HCT116 (cell line): ENCODE results near the gene NAPSA. TPM values are rescaled to one million over a fixed set of nuclear protein-coding genes. Genes with fewer than 3 reads are reported as not detected.

Experiments used
- ATAC-seq: fragments of 200-7000 bp; cut with Tn5 transposase; 2 replicates; pipeline ENCODE4 v1.9.1; 2020; ENCODE audit warnings: mild to moderate bottlenecking, moderate library complexity
- BruUV-seq: library from RNA; stranded (reverse); fragments of 400-500 nt; replicated peaks from 2 replicates; lab custom pipeline; 2021; lab: Mats Ljungman, UMichigan
- CTCF ChIA-PET: fragments of 300-600 bp; sonication (Branson Sonifier 250); formaldehyde crosslinking; loops from one replicate; lab custom pipeline; 2021; ENCODE audit warnings: antibody characterized with exemption; lab: Charles Lee
- POLR2A ChIA-PET: fragments of 300-600, 350-600 bp; sonication (Branson Sonifier 250); formaldehyde crosslinking; loops from one replicate; lab custom pipeline; 2021; ENCODE audit warnings: antibody characterized with exemption; lab: Charles Lee
- RAD21 ChIA-PET, 2 experiments: fragments of 300-600 bp; sonication (Branson Sonifier 250); formaldehyde crosslinking; loops; one replicate each; lab custom pipeline; 2023; ENCODE audit warnings: low total read pairs in 2 of 2; ENCODE audit not compliant: uncharacterized antibody in 2 of 2, unreplicated experiment in 2 of 2, low non-redundant PET in 1 of 2; lab: Charles Lee
- DNase-seq: peaks from one replicate; pipeline ENCODE4 v3.0.0-alpha.2; 2010; ENCODE audit warnings: low read depth, low spot score
- H2AFZ ChIP-seq: fragments of 200-600 bp; shearing (Covaris generic), sonication (generic); 2 replicates; pipeline ENCODE4 v1.6.1; 2017; ENCODE audit warnings: low read depth, mixed run types, mixed read lengths, antibody characterized with exemption, low read length; ENCODE audit not compliant: poor library complexity, severe bottlenecking
- H3K27ac ChIP-seq: 2 replicates; pipeline ENCODE4 v1.5.1; 2012; ENCODE audit warnings: low read depth, low read length
- H3K27me3 ChIP-seq: fragments of 200-600 bp; sonication (generic); 2 replicates; pipeline ENCODE4 v1.6.1; 2016; ENCODE audit warnings: mixed run types, low read length, mixed read lengths; ENCODE audit not compliant: insufficient read depth
- H3K36me3 ChIP-seq, 2 experiments: fragments of 200-500 bp in 1 of 2; fragments of 200-600 bp in 1 of 2; sonication (Bioruptor generic) in 1 of 2; sonication (generic) in 1 of 2; 2 replicates each; pipeline versions ENCODE4 v1.5.1 to v1.6.1; 2014 to 2016; ENCODE audit warnings: low read length in 2 of 2, inconsistent platforms in 1 of 2, mixed read lengths in 1 of 2, mixed run types in 1 of 2; ENCODE audit not compliant: insufficient read depth in 2 of 2, control insufficient read depth in 1 of 2
- H3K4me1 ChIP-seq, 2 experiments: fragments of 200-600 bp in 1 of 2; sonication (generic) in 1 of 2; 2 replicates each; pipeline versions ENCODE4 v1.5.1 to v1.6.1; 2012 to 2017; ENCODE audit warnings: low read length in 2 of 2, inconsistent platforms in 1 of 2, mild to moderate bottlenecking in 1 of 2, mixed read lengths in 1 of 2, mixed run types in 1 of 2, moderate library complexity in 1 of 2; ENCODE audit not compliant: insufficient read depth in 2 of 2, control insufficient read depth in 1 of 2
- H3K4me2 ChIP-seq: fragments of 200-600 bp; sonication (generic); 2 replicates; pipeline ENCODE4 v1.6.1; 2017; ENCODE audit warnings: mixed run types, low read length, mixed read lengths
- H3K4me3 ChIP-seq, 2 experiments: fragments of 200-600 bp in 1 of 2; sonication (generic) in 1 of 2; replicated peaks in 1 of 2; 2 replicates each; pipeline ENCODE4 v1.5.1; 2011 to 2016; ENCODE audit warnings: low read length in 2 of 2, control low read depth in 1 of 2, low read depth in 1 of 2, mild to moderate bottlenecking in 1 of 2, mixed read lengths in 1 of 2, mixed run types in 1 of 2
- H3K79me2 ChIP-seq: fragments of 200-600 bp; sonication (generic); 2 replicates; pipeline ENCODE4 v1.6.1; 2017; ENCODE audit warnings: mild to moderate bottlenecking, mixed run types, low read length, moderate library complexity, mixed read lengths; ENCODE audit not compliant: insufficient read depth
- H3K9ac ChIP-seq: fragments of 200-600 bp; sonication (generic); 2 replicates; pipeline ENCODE4 v1.6.1; 2016; ENCODE audit warnings: low read length, mixed read lengths
- H3K9me2 ChIP-seq: fragments of 200-600 bp; sonication (generic), shearing (Covaris generic); 2 replicates; pipeline ENCODE4 v1.6.1; 2017; ENCODE audit warnings: mixed run types, mild to moderate bottlenecking, moderate library complexity; ENCODE audit not compliant: insufficient read depth
- H3K9me3 ChIP-seq, 2 experiments: fragments of 200-500 bp in 1 of 2; fragments of 200-600 bp in 1 of 2; sonication (Bioruptor generic) in 1 of 2; sonication (generic) in 1 of 2; 2 replicates each; pipeline ENCODE4 v1.6.1; 2014 to 2017; ENCODE audit warnings: low read length in 2 of 2, mixed read lengths in 2 of 2, inconsistent platforms in 1 of 2, low read depth in 1 of 2, mild to moderate bottlenecking in 1 of 2, mixed run types in 1 of 2, moderate library complexity in 1 of 2; ENCODE audit not compliant: control insufficient read depth in 1 of 2, insufficient read depth in 1 of 2
- H4K20me1 ChIP-seq: fragments of 200-600 bp; sonication (generic), shearing (Covaris generic); 2 replicates; pipeline ENCODE4 v1.6.1; 2017; ENCODE audit warnings: mixed run types, mild to moderate bottlenecking, moderate library complexity; ENCODE audit not compliant: insufficient read depth
- CTCF ChIP-seq, 3 experiments: fragments of 200-600 bp in 1 of 3; sonication (generic) in 1 of 3; IDR thresholded peaks in 2 of 3; conservative IDR thresholded peaks in 1 of 3; 2 replicates each; pipeline ENCODE4 v1.5.1; 2012 to 2017; ENCODE audit warnings: low read depth in 2 of 3, low read length in 2 of 3, antibody characterized with exemption in 1 of 3, borderline replicate concordance in 1 of 3, control low read depth in 1 of 3, mild to moderate bottlenecking in 1 of 3, mixed read lengths in 1 of 3, mixed run types in 1 of 3, moderate library complexity in 1 of 3; ENCODE audit not compliant: insufficient read depth in 1 of 3
- EGR1 ChIP-seq: IDR thresholded peaks from 2 replicates; pipeline ENCODE4 v1.6.1; 2012; ENCODE audit warnings: low read depth
- ELF1 ChIP-seq: IDR thresholded peaks from 2 replicates; pipeline ENCODE4 v1.6.1; 2012; ENCODE audit warnings: low read depth, borderline replicate concordance
- EZH2 ChIP-seq: fragments of 200-600 bp; sonication (generic); IDR thresholded peaks from 2 replicates; pipeline ENCODE4 v1.6.1; 2017; ENCODE audit warnings: antibody characterized with exemption, mixed run types
- POLR2A ChIP-seq: IDR thresholded peaks from 2 replicates; pipeline ENCODE4 v1.7.0; 2011; ENCODE audit warnings: borderline replicate concordance; ENCODE audit not compliant: insufficient read depth, insufficient read length; ENCODE audit errors: extremely low read depth
- RAD21 ChIP-seq: IDR thresholded peaks from 2 replicates; pipeline ENCODE4 v1.6.1; 2012; ENCODE audit warnings: low read depth, mild to moderate bottlenecking
- SP1 ChIP-seq: IDR thresholded peaks from 2 replicates; pipeline ENCODE4 v1.6.1; 2012; ENCODE audit warnings: low read depth
- YY1 ChIP-seq: IDR thresholded peaks from 2 replicates; pipeline ENCODE4 v1.6.1; 2011; ENCODE audit warnings: low read length, low read depth, moderate library complexity, mild to moderate bottlenecking; ENCODE audit not compliant: insufficient replicate concordance; ENCODE audit errors: extremely low read depth
- ZBTB33 ChIP-seq: IDR thresholded peaks from 2 replicates; pipeline ENCODE4 v1.6.1; 2011; ENCODE audit warnings: mild to moderate bottlenecking, low read length, moderate library complexity; ENCODE audit not compliant: insufficient replicate concordance; ENCODE audit errors: extremely low read depth
- intact Hi-C: fragments of 100-400 bp; cut with micrococcal nuclease; formaldehyde crosslinking; loops from 2 replicates; pipeline ENCODE4 v1.10.0; 2022
- total RNA-seq: library from RNA; stranded (reverse); gene quantifications from one replicate; pipeline ENCODE4 v1.2.1, GENCODE V29; 2021; ENCODE audit not compliant: unreplicated experiment

Gene NAPSA
- total RNA-seq, 1 experiment from 2014 or later = 4.4 TPM

GRCh38 chr19:50399368-50399745, 33.9 kb upstream of the NAPSA start:
- RAD21 ChIA-PET = no interaction called here
- H3K9me3 ChIP-seq = no peaks in the 10 kb centered on the region

More at GRCh38 chr19:50399368-50399745, 33.9 kb upstream of the NAPSA start:
- no peak overlapping the region for H2AFZ ChIP-seq
- POLR2A ChIA-PET = no interaction called here
- H3K36me3 ChIP-seq = peaks cover 3 to 28% of the 10 kb centered on the region in 2 experiments; a peak in 1 of 4 replicates
- H3K9ac ChIP-seq = no peak overlapping the region
- H3K4me2 ChIP-seq = no peak overlapping the region
- CTCF ChIA-PET = no interaction called here
- ATAC-seq (no peak), DNase-seq (no peak)
- peaks cover 39% of the 10 kb centered on the region for H3K79me2 ChIP-seq
- TF ChIP-seq EGR1 (no peak), SP1 (no peak), CTCF (IDR thresholded peaks at IDR 0.05 in 2 of 3, conservative IDR thresholded peaks at IDR 0.05 in 1 of 3; ENCODE audit: borderline replicate concordance in 1 of 3, insufficient read depth in 1 of 3, low read depth in 2 of 3, low read length in 2 of 3) (no peak), YY1 (no peak), ZBTB33 (no peak), EZH2 (no peak), ELF1 (no peak), POLR2A (no peak), RAD21 (no peak)
- no peak overlapping the region for H3K4me3 ChIP-seq
- H3K4me1 ChIP-seq = no peaks in the 10 kb centered on the region
- H3K9me2 ChIP-seq = no peaks in the 10 kb centered on the region
- intact Hi-C loops = no loop called here
- no TSS peak for BruUV-seq
- H3K27ac ChIP-seq = no peak overlapping the region
- no peaks in the 10 kb centered on the region for H3K27me3 ChIP-seq
- no peaks in the 10 kb centered on the region for H4K20me1 ChIP-seq
